Measurements from ENCODE around the gene AP3B1. TPM values are rescaled to one million over a fixed set of nuclear protein-coding genes. Genes with fewer than 3 reads are reported as not detected.

Gene AP3B1
- polyA plus RNA-seq, 3 donors, result 20.3 to 39.8 (median 24.9) TPM

- Histone ChIP-seq H3K4me3 (replicated peaks in 1 of 3; ENCODE audit: low read depth in 2 of 3, low read length in 3 of 3) (no peak overlapping the region), H3K4me1 (ENCODE audit: control insufficient read depth in 1 of 2, insufficient read depth in 2 of 2, low read length in 2 of 2) (no peaks in the 10 kb centered on the region), H3K79me2 (ENCODE audit: insufficient read depth, low read length) (no peaks in the 10 kb centered on the region), H3K4me2 (replicated peaks; ENCODE audit: extremely low read depth, low read length, poor library complexity, severe bottlenecking) (no peak overlapping the region), H3K9me3 (replicated peaks in 1 of 2; ENCODE audit: control insufficient read depth in 1 of 2, insufficient read depth in 1 of 2, low read length in 2 of 2) (no peaks in the 10 kb centered on the region), H3K36me3 (replicated peaks in 1 of 2; ENCODE audit: control insufficient read depth in 1 of 2, insufficient read depth in 2 of 2, low read length in 2 of 2) (no peaks in the 10 kb centered on the region), H3K9ac (ENCODE audit: insufficient read depth, low read length, poor library complexity, severe bottlenecking) (no peak overlapping the region), H4K20me1 (ENCODE audit: insufficient read depth, low read length) (no peaks in the 10 kb centered on the region), H3K27me3 (ENCODE audit: control insufficient read depth in 2 of 2, insufficient read depth in 2 of 2, low read length in 2 of 2) (no peaks in the 10 kb centered on the region), H3K27ac (ENCODE audit: low read depth in 1 of 2, low read length in 2 of 2) (no peak overlapping the region), H2AFZ (ENCODE audit: insufficient read depth, low read depth, low read length, poor library complexity, severe bottlenecking) (no peak overlapping the region)
- H3K27me3 Mint-ChIP-seq (ENCODE audit: low read depth in 3 of 3), result peaks cover 0 to 2% (median under 1%) of the 10 kb centered on the region in 3 donors
- H3K9me3 Mint-ChIP-seq, result peaks cover 2 to 7% (median 4%) of the 10 kb centered on the region in 7 donors
- no peak overlapping the region for H3K4me3 Mint-ChIP-seq
- H3K27ac Mint-ChIP-seq, result no peak overlapping the region
- TF ChIP-seq CTCF (IDR thresholded peaks at IDR 0.05), result no peak
- peaks cover 12% of the 10 kb centered on the region for H3K4me1 Mint-ChIP-seq
- no peak for DNase-seq
- no peaks in the 10 kb centered on the region for H3K36me3 Mint-ChIP-seq
- intact Hi-C loops (cut with micrococcal nuclease), result no loop called here
Measured at GRCh38 chr5:78331523-78332080, 37.1 kb upstream of the AP3B1 start.

GRCh38 chr5:78328585-78329173 lies 34.2 kb upstream of the AP3B1 start:
- H3K9me3 Mint-ChIP-seq, result peaks cover 0 to 2% (median 0%) of the 10 kb centered on the region in 7 donors
- Histone ChIP-seq H3K4me3 (replicated peaks in 1 of 3; ENCODE audit: low read depth in 2 of 3, low read length in 3 of 3) (no peak overlapping the region), H3K4me2 (replicated peaks; ENCODE audit: extremely low read depth, low read length, poor library complexity, severe bottlenecking) (no peak overlapping the region), H3K36me3 (replicated peaks in 1 of 2; ENCODE audit: control insufficient read depth in 1 of 2, insufficient read depth in 2 of 2, low read length in 2 of 2) (no peaks in the 10 kb centered on the region), H3K4me1 (ENCODE audit: control insufficient read depth in 1 of 2, insufficient read depth in 2 of 2, low read length in 2 of 2) (no peaks in the 10 kb centered on the region), H4K20me1 (ENCODE audit: insufficient read depth, low read length) (no peaks in the 10 kb centered on the region), H3K9ac (ENCODE audit: insufficient read depth, low read length, poor library complexity, severe bottlenecking) (no peak overlapping the region), H3K79me2 (ENCODE audit: insufficient read depth, low read length) (no peaks in the 10 kb centered on the region), H3K27ac (ENCODE audit: low read depth in 1 of 2, low read length in 2 of 2) (no peak overlapping the region), H3K27me3 (ENCODE audit: control insufficient read depth in 2 of 2, insufficient read depth in 2 of 2, low read length in 2 of 2) (no peaks in the 10 kb centered on the region), H3K9me3 (replicated peaks in 1 of 2; ENCODE audit: control insufficient read depth in 1 of 2, insufficient read depth in 1 of 2, low read length in 2 of 2) (no peaks in the 10 kb centered on the region), H2AFZ (ENCODE audit: insufficient read depth, low read depth, low read length, poor library complexity, severe bottlenecking) (peak overlapping the region; percentile 17)
- no peak overlapping the region for H3K27ac Mint-ChIP-seq
- no peaks in the 10 kb centered on the region for H3K27me3 Mint-ChIP-seq (ENCODE audit: low read depth in 3 of 3)
- WGBS (ENCODE audit: insufficient coverage), result 100% methylated on average over 2 of the region's 5 CpGs
- no peak for TF ChIP-seq CTCF (IDR thresholded peaks at IDR 0.05)
- no peak overlapping the region for H3K4me3 Mint-ChIP-seq
- intact Hi-C loops (cut with micrococcal nuclease), result no loop called here
- no peak for DNase-seq
- H3K36me3 Mint-ChIP-seq, result no peaks in the 10 kb centered on the region
- H3K4me1 Mint-ChIP-seq, result peaks cover 7% of the 10 kb centered on the region
